Stimulated activated CD8-positive, alpha-beta memory T cell treated with anti-CD3 and anti-CD28 coated beads, Interleukin-4, amount 100 ng/mL, for 48 hours (primary cell): ENCODE results near the gene PSG1.
"Not testable (repeated sequence)": the region's sequence is repeated elsewhere in the genome, so short reads cannot be mapped to it uniquely, and the experiment has no call there.

Source experiments
- DNase-seq: peaks from one replicate; pipeline ENCODE4 v3.0.0-alpha.2; 2020

PSG1 gene

DNA sequence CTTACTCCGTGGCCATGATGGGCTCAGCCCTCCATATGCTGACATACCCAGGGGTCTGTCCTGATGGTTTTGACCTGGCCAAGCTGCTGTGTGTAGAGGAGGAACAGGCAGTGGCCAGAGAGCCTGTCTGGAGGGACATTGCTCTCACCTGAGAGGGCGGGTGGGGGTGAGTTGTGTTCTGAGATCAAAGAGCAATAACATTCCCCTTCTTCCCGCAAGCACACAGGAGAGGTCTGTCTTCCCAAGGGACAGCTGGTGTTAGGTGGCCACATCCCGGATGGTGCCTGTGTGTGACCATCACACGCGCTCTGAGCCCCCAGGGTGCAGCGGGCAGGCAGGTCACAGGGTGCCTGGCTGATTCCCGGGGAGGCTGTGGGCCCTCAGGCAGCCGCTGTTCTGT, 1.1 kb upstream of the PSG1 start:
- DNase-seq, result not testable (repeated sequence)

- DNase-seq, result not testable (repeated sequence)
Measured at GRCh38 chr19:42876596-42876995, 2.9 kb downstream of the PSG1 start.

GRCh38 chr19:42875881-42876280, 3.6 kb downstream of the PSG1 start:
- DNase-seq, result not testable (repeated sequence)

DNA sequence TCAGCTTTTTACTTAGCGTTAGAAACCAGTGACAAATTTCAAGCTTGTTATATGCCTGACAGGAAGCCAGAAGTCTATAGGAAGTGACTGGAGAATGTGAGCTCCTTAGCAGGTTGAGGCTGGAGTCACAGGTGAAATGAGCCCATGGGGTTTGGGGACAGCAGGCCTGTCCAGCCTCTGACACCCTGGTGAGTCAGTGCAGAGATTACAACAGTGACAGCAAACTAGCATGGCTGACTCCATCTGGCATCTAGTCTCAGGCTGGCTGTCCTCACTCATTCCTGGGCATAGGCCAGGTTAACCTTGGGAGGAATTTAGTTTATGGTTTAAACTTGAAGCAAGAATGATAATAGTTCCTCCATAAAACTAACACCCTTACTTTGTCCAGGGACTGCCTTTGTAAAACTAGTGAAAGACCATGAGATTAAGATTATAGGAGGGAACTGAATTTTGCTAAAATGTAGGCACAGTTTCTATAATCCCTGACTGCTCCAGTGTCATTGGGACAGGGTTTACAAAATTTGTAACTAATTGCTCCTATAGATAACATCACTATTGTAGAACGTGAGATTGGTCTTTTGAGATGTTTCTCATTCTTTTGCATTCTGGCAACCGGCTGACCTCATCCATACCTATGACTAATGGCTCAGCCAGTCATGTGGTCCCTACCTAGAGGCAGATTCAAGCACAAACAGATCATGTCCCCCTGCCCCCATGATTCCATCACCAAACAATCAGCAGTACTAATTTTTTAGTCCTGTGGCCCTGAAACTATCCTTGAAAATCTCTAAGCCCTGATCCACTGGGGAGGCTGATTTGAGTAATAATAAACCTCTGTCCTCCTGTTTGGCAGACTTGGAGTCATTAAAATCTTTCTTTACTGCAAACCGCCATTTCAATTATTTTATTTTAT, 4.4 kb downstream of the PSG1 start:
- not testable (repeated sequence) for DNase-seq

DNA sequence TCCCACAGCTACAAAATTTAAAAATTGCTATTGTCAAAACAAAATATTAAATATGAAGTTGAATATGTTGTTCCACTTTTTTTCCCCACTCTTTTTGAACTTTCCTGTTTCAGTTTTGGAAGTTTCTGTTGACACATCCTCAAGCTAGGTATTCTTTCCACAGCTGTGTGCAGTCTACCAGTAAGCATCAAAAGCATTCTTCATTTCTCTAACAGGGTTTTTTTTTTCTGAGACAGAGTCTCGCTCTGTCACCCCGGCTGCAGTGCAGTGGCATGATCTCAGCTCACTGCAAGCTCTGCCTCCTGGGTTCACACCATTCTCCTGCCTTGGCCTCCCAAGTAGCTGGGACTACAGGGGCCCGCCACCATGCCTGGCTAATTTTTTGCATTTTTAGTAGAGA, 5.4 kb downstream of the PSG1 start:
- not testable (repeated sequence) for DNase-seq

GRCh38 chr19:42872608-42873007, 6.9 kb downstream of the PSG1 start:
- DNase-seq, result no peak

DNA sequence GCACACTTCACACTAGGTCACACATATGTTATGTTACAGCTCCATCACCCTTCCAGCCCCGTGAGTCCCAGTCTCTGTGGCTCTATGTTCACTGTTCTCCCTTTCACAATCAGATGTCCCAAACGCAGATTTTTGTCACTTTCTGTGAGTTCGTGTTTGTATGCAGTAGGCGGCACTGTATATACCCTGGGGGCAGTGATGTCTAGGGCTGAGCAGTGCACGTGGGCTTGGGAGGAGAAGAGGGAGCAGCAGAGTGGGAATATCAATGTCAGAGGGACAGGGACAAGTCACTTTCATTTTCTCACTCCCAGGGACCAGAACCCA, 22.0 kb downstream of the PSG1 start:
- no peak for DNase-seq

- peak; percentile 43 for DNase-seq
Measured at GRCh38 chr19:42856866-42857543, 22.5 kb downstream of the PSG1 start.

DNA sequence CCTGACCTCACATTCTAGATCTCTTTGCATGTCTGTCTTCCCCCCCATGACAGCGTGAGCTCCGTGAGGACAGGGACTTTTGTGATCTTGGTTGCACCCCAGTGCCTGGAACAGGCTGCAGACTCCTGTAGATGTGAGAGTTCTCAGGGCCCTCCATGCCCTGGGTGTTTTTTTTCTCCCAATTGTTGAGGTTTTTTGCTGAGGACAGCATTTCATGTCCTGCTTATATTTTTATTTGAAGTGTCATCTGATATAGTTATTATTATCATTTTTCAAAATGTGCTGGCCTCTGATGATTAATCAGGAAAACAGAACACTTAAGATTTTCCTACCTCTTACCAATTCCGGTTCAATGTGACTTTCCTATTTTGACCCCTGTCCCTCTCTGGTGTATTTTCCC, 24.8 kb downstream of the PSG1 start:
- not testable (repeated sequence) for DNase-seq

DNA sequence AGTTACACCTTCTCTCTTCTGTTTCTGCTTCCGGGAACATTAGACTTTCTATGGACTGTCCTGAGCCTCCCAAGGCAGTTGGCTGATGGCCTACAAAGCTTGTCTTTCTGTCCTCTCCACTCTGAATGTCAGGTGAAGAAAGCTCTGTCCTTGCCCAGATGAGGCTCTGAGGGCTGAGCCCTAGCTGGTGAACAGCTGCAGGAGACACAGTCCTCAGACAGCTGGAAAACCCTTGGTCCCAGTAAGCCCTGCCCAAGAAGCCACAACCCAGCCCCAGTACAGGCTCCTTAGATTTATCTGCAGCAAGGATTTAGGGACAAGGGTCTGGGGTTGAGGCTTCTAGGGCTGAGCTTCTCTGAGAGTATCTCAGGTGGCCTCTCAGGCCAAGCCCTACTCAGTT, 26.3 kb downstream of the PSG1 start:
- not testable (repeated sequence) for DNase-seq

- not testable (repeated sequence) for DNase-seq
Measured at GRCh38 chr19:42852821-42853220, 26.7 kb downstream of the PSG1 start.

DNA sequence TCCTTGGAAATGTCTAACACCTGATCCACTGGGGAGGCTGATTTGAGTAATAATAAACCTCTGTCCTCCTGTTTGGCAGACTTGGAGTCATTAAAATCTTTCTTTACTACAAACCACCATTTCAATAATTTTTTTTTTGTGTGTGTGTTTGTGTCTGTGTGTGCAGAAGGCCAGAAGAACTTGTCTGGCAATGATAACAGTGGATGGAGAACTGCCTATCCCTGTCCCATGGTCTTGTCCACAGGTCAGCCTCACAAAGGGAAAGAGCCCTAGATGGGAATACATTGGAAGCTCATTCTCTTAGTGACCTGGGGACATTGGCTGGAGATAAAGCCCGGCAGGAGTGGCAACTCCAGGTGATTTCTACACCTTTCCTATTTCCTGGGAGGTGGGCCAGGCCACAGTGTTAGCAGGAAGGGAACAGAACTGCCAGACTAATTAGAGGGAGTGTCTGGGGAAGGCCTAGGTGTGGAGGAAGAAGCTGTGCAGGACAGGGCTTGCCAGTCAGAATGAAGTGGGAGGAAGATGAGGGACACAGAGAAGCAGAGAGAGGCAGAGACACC, 27.7 kb downstream of the PSG1 start:
- not testable (repeated sequence) for DNase-seq

DNA sequence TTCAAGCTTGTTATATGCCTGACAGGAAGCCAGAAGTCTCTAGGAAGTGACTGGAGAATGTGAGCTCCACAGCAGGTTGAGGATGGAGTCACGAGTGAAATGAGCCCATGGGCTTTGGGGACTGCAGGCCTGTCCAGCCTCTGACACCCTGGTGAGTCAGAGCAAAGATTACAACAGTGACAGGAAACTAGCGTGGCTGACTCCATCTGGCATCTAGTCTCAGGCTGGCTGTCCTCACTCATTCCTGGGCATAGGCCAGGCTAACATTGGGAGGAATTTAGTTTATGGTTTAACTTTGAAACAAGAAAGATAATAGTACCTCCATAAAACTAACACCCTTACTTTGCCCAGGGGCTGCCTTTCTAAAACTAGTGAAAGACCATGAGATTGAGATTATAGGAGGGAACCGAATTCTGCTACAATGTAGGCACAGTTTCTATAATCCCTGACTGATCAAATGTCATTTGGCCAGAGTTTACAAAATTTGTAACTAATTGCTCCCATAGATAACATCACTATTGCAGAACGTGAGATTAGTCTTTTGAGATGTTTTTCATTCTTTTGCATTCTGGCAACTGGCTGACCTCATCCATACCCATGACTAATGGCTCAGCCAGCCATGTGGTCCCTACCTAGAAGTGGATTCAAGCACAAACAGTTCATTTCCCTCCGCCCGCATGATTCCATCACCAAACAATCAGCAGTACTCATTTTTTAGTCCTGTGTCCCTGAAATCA, 28.4 kb downstream of the PSG1 start:
- DNase-seq, result no peak

DNA sequence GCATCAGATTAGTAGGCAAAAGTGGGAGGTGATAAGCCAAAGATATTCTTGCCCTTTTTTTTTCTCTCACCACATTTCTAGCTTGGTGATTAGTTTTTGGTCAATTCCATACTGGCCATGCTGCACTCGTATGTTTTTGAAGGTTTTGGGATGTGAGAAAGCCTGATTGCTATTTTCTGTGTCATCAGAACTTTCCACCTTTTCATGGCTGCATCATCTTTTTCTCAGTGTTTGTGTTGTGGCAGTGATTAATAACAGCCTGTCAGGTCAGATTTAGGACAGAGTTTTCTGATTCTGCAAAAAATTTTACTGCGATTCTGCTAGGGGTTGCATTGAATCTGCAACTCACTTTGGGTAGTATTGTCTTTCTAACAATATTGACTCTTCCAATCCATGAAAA, 32.9 kb downstream of the PSG1 start:
- DNase-seq, result no peak

DNA sequence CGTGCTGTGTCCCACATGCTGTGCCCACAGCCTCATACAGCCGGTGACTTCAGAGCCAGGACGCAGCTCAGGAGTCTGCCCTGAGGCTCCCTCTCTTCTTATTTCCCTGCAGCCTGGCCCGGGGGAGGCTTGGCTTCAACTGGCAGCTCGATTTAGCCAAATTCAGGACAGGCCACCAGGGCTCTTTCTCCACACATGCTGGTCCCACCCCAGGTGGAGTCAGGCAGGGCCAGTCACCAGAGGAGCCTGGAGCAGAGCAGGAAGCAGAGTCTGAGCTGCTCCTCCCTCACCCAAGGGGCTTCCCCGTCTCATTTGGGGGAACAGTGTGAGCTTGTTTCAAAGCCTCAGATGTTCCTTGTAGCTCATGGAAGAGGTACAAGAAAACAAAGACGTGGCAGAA, 35.9 kb downstream of the PSG1 start:
- not testable (repeated sequence) for DNase-seq

GRCh38 chr19:42832746-42833442, 46.6 kb downstream of the PSG1 start:
- DNase-seq, result not testable (repeated sequence)

GRCh38 chr19:42832023-42832680, 47.4 kb downstream of the PSG1 start:
- not testable (repeated sequence) for DNase-seq

GRCh38 chr19:42831221-42832019, 48.1 kb downstream of the PSG1 start:
- DNase-seq, result no peak

- DNase-seq, result not testable (repeated sequence)
Measured at GRCh38 chr19:42821306-42821977, 58.1 kb downstream of the PSG1 start.

- not testable (repeated sequence) for DNase-seq
Measured at GRCh38 chr19:42819960-42820650, 59.4 kb downstream of the PSG1 start.
